ENCODE results near the gene ARFRP1. TPM values are rescaled to one million over a fixed set of nuclear protein-coding genes. Genes with fewer than 3 reads are reported as not detected.

Gene ARFRP1
- total RNA-seq, 5 donors from 2014 or later (not counting 1 experiment from before 2014, with no cell fraction given), result 58.5 to 102 (median 99.5) TPM

DNA sequence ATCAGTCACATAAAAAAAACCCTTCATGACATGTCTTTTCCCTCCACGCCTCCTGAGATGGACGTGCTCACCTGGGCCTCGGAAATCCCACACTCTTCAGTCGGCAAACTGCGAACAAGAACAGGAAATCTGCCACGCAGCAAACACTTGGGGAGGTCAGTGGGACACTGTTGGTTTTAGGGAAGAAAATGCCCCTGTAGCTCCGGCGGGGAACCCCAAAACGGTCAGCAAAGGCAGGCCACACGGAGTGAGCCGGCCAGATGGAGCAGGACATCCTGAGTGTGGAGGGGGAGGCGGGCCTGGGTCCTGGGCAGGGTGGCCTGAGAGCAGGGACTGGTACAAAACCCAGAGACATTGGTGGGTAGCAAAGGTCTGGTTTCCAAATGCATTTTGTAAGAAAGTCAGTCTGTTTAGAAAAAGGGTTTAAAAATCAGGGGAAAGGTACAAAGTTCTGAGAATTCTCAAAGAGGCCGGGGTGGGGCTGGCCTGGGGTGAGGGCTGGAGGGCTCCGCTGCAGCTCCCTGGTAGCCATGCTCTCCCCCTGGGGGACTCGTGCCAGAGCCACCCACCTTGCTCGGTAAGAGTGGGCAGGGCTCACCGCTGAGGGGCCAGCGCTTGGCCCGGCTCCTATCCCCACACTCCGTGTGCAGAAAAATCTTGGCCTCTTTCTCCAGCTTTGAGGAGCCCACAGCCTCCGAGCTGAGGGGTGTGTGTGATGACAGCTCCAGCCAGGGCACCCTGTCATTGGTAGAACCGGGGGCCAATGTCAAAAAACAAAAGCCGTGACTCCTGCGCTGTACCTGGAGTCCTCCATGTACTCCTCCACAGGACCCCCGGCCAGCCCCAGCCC, 37.0 kb upstream of the ARFRP1 start:
- POLR2A ChIA-PET, result interaction anchor here in 1 of 2 donors (0.8 kb wide), 1 partner anchor 12 kb away, joined by 3 read pairs; no protein-coding TSS in a partner anchor
- ATAC-seq (replicated peaks in 1 of 4), result no peak
- H3K36me3 Mint-ChIP-seq, result no peaks in the 10 kb centered on the region
- no peaks in the 10 kb centered on the region for H3K27me3 Mint-ChIP-seq
- 88% methylated on average over 16 of the region's 25 CpGs for whole genome bisulfite sequencing (ENCODE audit: insufficient coverage)
- no peak overlapping the region for H3K4me3 ChIP-seq (ENCODE audit: control insufficient read depth in 1 of 2, extremely low read depth in 1 of 2, low read length in 1 of 2)
- peaks cover 3 to 26% of the 10 kb centered on the region in 2 donors for H3K36me3 ChIP-seq (ENCODE audit: control insufficient read depth in 2 of 2, extremely low read depth in 1 of 2, insufficient read depth in 1 of 2, low read length in 1 of 2)
- no peak overlapping the region for H3K27ac ChIP-seq (ENCODE audit: low read length)
- H3K4me3 Mint-ChIP-seq, result no peak overlapping the region
- peaks cover 2 to 39% of the 10 kb centered on the region in 2 experiments for H3K4me1 ChIP-seq (ENCODE audit: control insufficient read depth in 1 of 2, extremely low read depth in 1 of 2, insufficient read depth in 2 of 2, low read length in 2 of 2)
- no peak overlapping the region for H3K27ac Mint-ChIP-seq
- DNase-seq, result no peak
- H3K9me3 Mint-ChIP-seq, result no peaks in the 10 kb centered on the region
- no peaks in the 10 kb centered on the region for H3K9me3 ChIP-seq
- CTCF ChIA-PET, result no interaction called here
- no peaks in the 10 kb centered on the region for H3K27me3 ChIP-seq (replicated peaks in 1 of 2; ENCODE audit: control insufficient read depth in 2 of 2, extremely low read depth in 1 of 2, insufficient read depth in 2 of 2, low read length in 1 of 2)
- peaks cover 10 to 11% (median 11%) of the 10 kb centered on the region in 3 donors for H3K4me1 Mint-ChIP-seq

- 64% methylated on average over 3 of the region's 4 CpGs for WGBS (ENCODE audit: insufficient coverage)
- H3K4me1 ChIP-seq (ENCODE audit: control insufficient read depth in 1 of 2, extremely low read depth in 1 of 2, insufficient read depth in 2 of 2, low read length in 2 of 2), result peaks cover 0 to 36% of the 10 kb centered on the region in 2 experiments
- H3K36me3 ChIP-seq (ENCODE audit: control insufficient read depth in 2 of 2, extremely low read depth in 1 of 2, insufficient read depth in 1 of 2, low read length in 1 of 2), result peaks cover 3 to 26% of the 10 kb centered on the region in 2 donors
- no peaks in the 10 kb centered on the region for H3K9me3 ChIP-seq
- no peak overlapping the region for H3K4me3 ChIP-seq (ENCODE audit: control insufficient read depth in 1 of 2, extremely low read depth in 1 of 2, low read length in 1 of 2)
- CTCF ChIA-PET, result no interaction called here
- H3K27ac Mint-ChIP-seq, result peak overlapping the region in 1 of 2 donors; percentile 8
- H3K27me3 ChIP-seq (replicated peaks in 1 of 2; ENCODE audit: control insufficient read depth in 2 of 2, extremely low read depth in 1 of 2, insufficient read depth in 2 of 2, low read length in 1 of 2), result no peaks in the 10 kb centered on the region
- H3K4me3 Mint-ChIP-seq, result no peak overlapping the region
- DNase-seq (no peak), ATAC-seq (replicated peaks in 1 of 4) (no peak)
- H3K36me3 Mint-ChIP-seq, result no peaks in the 10 kb centered on the region
- H3K27ac ChIP-seq (ENCODE audit: low read length), result no peak overlapping the region
- no peaks in the 10 kb centered on the region for H3K27me3 Mint-ChIP-seq
- POLR2A ChIA-PET, result interaction anchor here in 1 of 2 donors (0.8 kb wide), 1 partner anchor 12 kb away, joined by 3 read pairs; no protein-coding TSS in a partner anchor
- H3K4me1 Mint-ChIP-seq, result peaks cover 5 to 7% (median 6%) of the 10 kb centered on the region in 3 donors
- no peaks in the 10 kb centered on the region for H3K9me3 Mint-ChIP-seq
Measured at GRCh38 chr20:63744158-63744557, 36.4 kb upstream of the ARFRP1 start.

- 94% methylated on average over 17 of the region's 31 CpGs for WGBS (ENCODE audit: insufficient coverage)
Measured at GRCh38 chr20:63743210-63743970, 35.6 kb upstream of the ARFRP1 start.

DNA sequence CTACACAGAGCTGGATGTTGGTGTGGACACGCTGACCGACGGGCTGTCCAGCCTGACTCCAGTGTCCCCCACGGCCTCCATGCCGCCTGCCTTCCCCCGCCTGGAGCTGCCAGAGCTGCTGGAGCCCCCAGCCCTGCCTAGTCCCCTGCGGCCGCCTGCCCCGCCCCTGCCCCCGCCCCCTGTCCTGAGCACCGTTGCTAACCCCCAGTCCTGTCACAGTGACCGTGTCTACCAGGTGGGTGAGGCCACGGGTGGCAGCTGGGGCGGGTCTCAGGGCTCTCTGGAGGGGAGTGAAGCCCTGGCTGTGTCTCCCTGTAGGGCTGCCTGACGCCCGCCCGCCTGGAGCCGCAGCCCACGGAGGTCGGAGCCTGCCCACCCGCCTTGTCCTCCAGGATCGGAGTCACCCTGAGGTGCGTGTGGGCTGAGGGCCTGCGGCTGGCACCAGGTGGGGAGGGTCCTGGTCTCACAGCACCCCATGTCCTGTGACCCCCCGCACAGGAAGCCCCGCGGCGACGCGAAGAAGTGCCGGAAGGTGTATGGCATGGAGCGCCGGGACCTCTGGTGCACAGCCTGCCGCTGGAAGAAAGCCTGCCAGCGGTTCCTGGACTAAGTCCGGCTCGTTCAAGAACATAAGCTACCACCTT, 34.7 kb upstream of the ARFRP1 start:
- H3K4me3 Mint-ChIP-seq, result no peak overlapping the region
- H3K4me1 ChIP-seq (ENCODE audit: control insufficient read depth in 1 of 2, extremely low read depth in 1 of 2, insufficient read depth in 2 of 2, low read length in 2 of 2), result peaks cover 8 to 36% of the 10 kb centered on the region in 2 experiments
- no peaks in the 10 kb centered on the region for H3K27me3 Mint-ChIP-seq
- no peak overlapping the region for H3K4me3 ChIP-seq (ENCODE audit: control insufficient read depth in 1 of 2, extremely low read depth in 1 of 2, low read length in 1 of 2)
- peaks cover 0 to 4% (median 3%) of the 10 kb centered on the region in 3 donors for H3K4me1 Mint-ChIP-seq
- ChIA-PET POLR2A (interaction anchor here in 1 of 2 donors (0.6 kb wide), 2 partner anchors 15 to 214 kb away, joined by 9 to 11 read pairs; no protein-coding TSS in a partner anchor), CTCF (no interaction called here)
- WGBS (ENCODE audit: insufficient coverage), result 96% methylated on average over 21 of the region's 37 CpGs
- H3K27me3 ChIP-seq (replicated peaks in 1 of 2; ENCODE audit: control insufficient read depth in 2 of 2, extremely low read depth in 1 of 2, insufficient read depth in 2 of 2, low read length in 1 of 2), result no peaks in the 10 kb centered on the region
- H3K9me3 Mint-ChIP-seq, result no peaks in the 10 kb centered on the region
- ATAC-seq (replicated peaks in 1 of 4) (no peak), DNase-seq (no peak)
- H3K36me3 ChIP-seq (ENCODE audit: control insufficient read depth in 2 of 2, extremely low read depth in 1 of 2, insufficient read depth in 1 of 2, low read length in 1 of 2), result peaks cover 10 to 37% of the 10 kb centered on the region in 2 donors
- H3K27ac ChIP-seq (ENCODE audit: low read length), result no peak overlapping the region
- no peaks in the 10 kb centered on the region for H3K9me3 ChIP-seq
- no peaks in the 10 kb centered on the region for H3K36me3 Mint-ChIP-seq
- H3K27ac Mint-ChIP-seq, result no peak overlapping the region

More at GRCh38 chr20:63743210-63743970, 35.6 kb upstream of the ARFRP1 start:
- Mint-ChIP-seq H3K27me3 (no peaks in the 10 kb centered on the region), H3K4me3 (no peak overlapping the region), H3K4me1 (peaks cover 0 to 3% (median 3%) of the 10 kb centered on the region in 3 donors), H3K27ac (peak overlapping the region in 1 of 2 donors; percentile 8), H3K9me3 (no peaks in the 10 kb centered on the region), H3K36me3 (no peaks in the 10 kb centered on the region)
- DNase-seq (no peak), ATAC-seq (replicated peaks in 1 of 4) (no peak)
- Histone ChIP-seq H3K4me1 (ENCODE audit: control insufficient read depth in 1 of 2, extremely low read depth in 1 of 2, insufficient read depth in 2 of 2, low read length in 2 of 2) (peaks cover 5 to 39% of the 10 kb centered on the region in 2 experiments), H3K27ac (ENCODE audit: low read length) (no peak overlapping the region), H3K27me3 (replicated peaks in 1 of 2; ENCODE audit: control insufficient read depth in 2 of 2, extremely low read depth in 1 of 2, insufficient read depth in 2 of 2, low read length in 1 of 2) (no peaks in the 10 kb centered on the region), H3K4me3 (ENCODE audit: control insufficient read depth in 1 of 2, extremely low read depth in 1 of 2, low read length in 1 of 2) (no peak overlapping the region), H3K9me3 (no peaks in the 10 kb centered on the region), H3K36me3 (ENCODE audit: control insufficient read depth in 2 of 2, extremely low read depth in 1 of 2, insufficient read depth in 1 of 2, low read length in 1 of 2) (peaks cover 8 to 33% of the 10 kb centered on the region in 2 donors)
- POLR2A ChIA-PET, result interaction anchor here in 1 of 2 donors (0.6 kb wide), 1 partner anchor 215 kb away, joined by 9 read pairs; no protein-coding TSS in a partner anchor
- CTCF ChIA-PET, result no interaction called here

DNA sequence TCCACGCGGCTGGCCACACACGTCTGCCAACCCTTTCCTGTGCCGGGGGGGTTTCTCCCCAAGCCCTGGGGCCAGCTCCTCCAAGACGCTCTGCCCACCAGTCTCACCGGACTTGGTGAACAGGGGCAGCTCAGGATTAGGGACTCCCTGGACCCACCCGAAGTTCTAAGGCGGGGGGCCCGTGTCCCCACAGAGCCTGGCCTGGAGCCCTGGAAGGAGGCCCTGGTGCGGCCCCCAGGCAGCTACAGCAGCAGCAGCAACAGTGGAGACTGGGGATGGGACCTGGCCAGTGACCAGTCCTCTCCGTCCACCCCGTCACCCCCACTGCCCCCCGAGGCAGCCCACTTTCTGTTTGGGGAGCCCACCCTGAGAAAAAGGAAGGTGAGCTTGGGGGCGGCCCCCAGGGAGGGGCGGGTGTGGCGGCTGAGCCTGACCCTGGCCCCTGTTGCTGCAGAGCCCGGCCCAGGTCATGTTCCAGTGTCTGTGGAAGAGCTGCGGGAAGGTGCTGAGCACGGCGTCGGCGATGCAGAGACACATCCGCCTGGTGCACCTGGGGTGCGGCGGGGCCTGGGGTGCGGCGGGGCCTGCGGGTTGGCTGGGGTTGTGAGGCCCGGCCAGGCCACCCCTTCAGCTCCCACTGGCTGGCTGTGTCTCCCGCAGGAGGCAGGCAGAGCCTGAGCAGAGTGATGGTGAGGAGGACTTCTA, 34.1 kb upstream of the ARFRP1 start:
- Histone ChIP-seq H3K27ac (ENCODE audit: low read length) (no peak overlapping the region), H3K4me1 (ENCODE audit: control insufficient read depth in 1 of 2, extremely low read depth in 1 of 2, insufficient read depth in 2 of 2, low read length in 2 of 2) (peaks cover 8 to 35% of the 10 kb centered on the region in 2 experiments), H3K4me3 (ENCODE audit: control insufficient read depth in 1 of 2, extremely low read depth in 1 of 2, low read length in 1 of 2) (no peak overlapping the region), H3K9me3 (no peaks in the 10 kb centered on the region), H3K27me3 (replicated peaks in 1 of 2; ENCODE audit: control insufficient read depth in 2 of 2, extremely low read depth in 1 of 2, insufficient read depth in 2 of 2, low read length in 1 of 2) (no peaks in the 10 kb centered on the region), H3K36me3 (ENCODE audit: control insufficient read depth in 2 of 2, extremely low read depth in 1 of 2, insufficient read depth in 1 of 2, low read length in 1 of 2) (peaks cover 10 to 37% of the 10 kb centered on the region in 2 donors)
- POLR2A ChIA-PET, result interaction anchor here in 1 of 2 donors (0.6 kb wide), 1 partner anchor 15 kb away, joined by 11 read pairs; no protein-coding TSS in a partner anchor
- CTCF ChIA-PET, result interaction anchor here in 1 of 2 donors (1.6 kb wide), 1 partner anchor 34 kb away, joined by 13 read pairs; the partner anchor contains the start of genes ARFRP1 and ZGPAT
- 96% methylated on average over 18 of the region's 30 CpGs for WGBS (ENCODE audit: insufficient coverage)
- no peak for DNase-seq
- Mint-ChIP-seq H3K4me1 (peaks cover 0 to 4% (median 3%) of the 10 kb centered on the region in 3 donors), H3K4me3 (peak overlapping the region; percentile 21 to 63 (median 59)), H3K36me3 (no peaks in the 10 kb centered on the region), H3K27me3 (no peaks in the 10 kb centered on the region), H3K27ac (no peak overlapping the region), H3K9me3 (no peaks in the 10 kb centered on the region)
- ATAC-seq (replicated peaks in 1 of 4), result no peak
